ENCODE results near the gene KRT13. TPM values are rescaled to one million over a fixed set of nuclear protein-coding genes. Genes with fewer than 3 reads are reported as not detected.
A peak's percentile ranks its signal among the peaks of the same experiment; 100 is the strongest.
"Not testable (repeated sequence)": the region's sequence is repeated elsewhere in the genome, so short reads cannot be mapped to it uniquely, and the experiment has no call there.

The KRT13 gene
- total and polyA plus RNA-seq, 2 experiments from 2014 or later = not detected

DNA sequence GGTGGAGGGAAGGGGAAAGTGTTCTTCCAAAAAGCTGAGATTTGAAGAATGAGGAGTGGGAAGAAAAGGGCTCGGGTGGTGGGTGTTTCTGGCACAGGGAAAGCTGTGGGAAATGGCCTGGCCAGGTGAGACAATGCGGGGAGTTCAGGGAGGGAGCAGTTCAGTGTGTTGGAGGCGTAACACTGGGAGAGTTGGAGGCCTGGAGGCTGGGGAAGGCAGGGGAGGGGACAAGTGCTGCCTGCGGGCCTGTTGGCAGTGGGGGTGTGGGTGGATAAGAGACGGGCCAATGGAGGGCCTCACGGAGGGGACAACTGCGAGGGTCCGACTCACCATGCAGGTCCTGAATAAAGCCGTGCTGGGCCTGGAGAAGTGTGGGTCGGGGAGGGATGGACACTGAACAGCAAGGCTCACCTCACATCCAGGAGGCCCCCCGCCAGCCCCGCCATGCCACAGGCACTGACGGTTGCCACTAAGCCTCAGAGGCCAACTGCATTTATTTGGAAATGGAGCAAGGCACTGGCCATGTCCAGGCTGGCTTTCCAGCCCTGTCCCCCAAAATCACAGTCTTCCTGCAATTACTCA, 40.5 kb upstream of the KRT13 start:
- Histone ChIP-seq H3K27me3 (no peaks in the 10 kb centered on the region), H3K4me3 (no peak overlapping the region), H3K36me3 (no peaks in the 10 kb centered on the region), H3K9me3 (ENCODE audit: low read depth) (no peaks in the 10 kb centered on the region), H3K27ac (no peak overlapping the region), H3K4me1 (ENCODE audit: low read depth) (peaks cover 25% of the 10 kb centered on the region)
- no peak for DNase-seq (ENCODE audit: low read depth in 1 of 2, low spot score in 1 of 2)
- TF ChIP-seq, protein P1, sequence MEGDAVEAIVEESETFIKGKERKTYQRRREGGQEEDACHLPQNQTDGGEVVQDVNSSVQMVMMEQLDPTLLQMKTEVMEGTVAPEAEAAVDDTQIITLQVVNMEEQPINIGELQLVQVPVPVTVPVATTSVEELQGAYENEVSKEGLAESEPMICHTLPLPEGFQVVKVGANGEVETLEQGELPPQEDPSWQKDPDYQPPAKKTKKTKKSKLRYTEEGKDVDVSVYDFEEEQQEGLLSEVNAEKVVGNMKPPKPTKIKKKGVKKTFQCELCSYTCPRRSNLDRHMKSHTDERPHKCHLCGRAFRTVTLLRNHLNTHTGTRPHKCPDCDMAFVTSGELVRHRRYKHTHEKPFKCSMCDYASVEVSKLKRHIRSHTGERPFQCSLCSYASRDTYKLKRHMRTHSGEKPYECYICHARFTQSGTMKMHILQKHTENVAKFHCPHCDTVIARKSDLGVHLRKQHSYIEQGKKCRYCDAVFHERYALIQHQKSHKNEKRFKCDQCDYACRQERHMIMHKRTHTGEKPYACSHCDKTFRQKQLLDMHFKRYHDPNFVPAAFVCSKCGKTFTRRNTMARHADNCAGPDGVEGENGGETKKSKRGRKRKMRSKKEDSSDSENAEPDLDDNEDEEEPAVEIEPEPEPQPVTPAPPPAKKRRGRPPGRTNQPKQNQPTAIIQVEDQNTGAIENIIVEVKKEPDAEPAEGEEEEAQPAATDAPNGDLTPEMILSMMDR (IDR thresholded peaks at IDR 0.05; ENCODE audit: low read depth, low read length) = no peak

- Histone ChIP-seq H3K9me3 (ENCODE audit: low read depth) (no peaks in the 10 kb centered on the region), H3K27ac (peak overlapping the region; percentile 78), H3K36me3 (no peaks in the 10 kb centered on the region), H3K27me3 (no peaks in the 10 kb centered on the region), H3K4me1 (ENCODE audit: low read depth) (peaks cover 25% of the 10 kb centered on the region), H3K4me3 (no peak overlapping the region)
- no peak for DNase-seq (ENCODE audit: low read depth in 1 of 2, low spot score in 1 of 2)
- TF ChIP-seq, protein P1 (IDR thresholded peaks at IDR 0.05; ENCODE audit: low read depth, low read length) = no peak
Observed at GRCh38 chr17:41544935-41545334, 39.5 kb upstream of the KRT13 start.

DNA sequence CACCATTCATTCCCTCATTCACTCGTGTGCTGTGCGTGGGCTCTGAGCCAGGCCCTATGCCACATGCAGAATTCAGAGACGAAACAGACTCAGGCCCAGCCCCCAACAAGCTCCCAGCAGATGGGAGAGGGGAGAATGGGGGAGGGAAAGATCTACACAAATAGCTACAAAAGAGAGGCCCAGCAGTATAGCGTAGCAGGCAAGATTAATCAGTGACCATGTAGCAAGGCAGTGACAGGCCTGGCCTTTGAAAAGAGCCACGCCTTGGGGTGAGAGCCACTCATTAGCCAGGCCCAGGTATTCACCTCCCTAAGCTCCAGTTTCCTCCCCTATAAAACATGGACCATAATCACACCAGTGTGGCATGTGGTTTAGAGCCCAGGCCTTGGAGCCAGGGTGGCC, 39.1 kb upstream of the KRT13 start:
- H3K4me1 ChIP-seq (ENCODE audit: low read depth) = peaks cover 25% of the 10 kb centered on the region
- TF ChIP-seq, protein P1 (IDR thresholded peaks at IDR 0.05; ENCODE audit: low read depth, low read length) = no peak
- no peaks in the 10 kb centered on the region for H3K36me3 ChIP-seq
- H3K27me3 ChIP-seq = no peaks in the 10 kb centered on the region
- peak in 1 of 2 donors; percentile 74 for DNase-seq (ENCODE audit: low read depth in 1 of 2, low spot score in 1 of 2)
- peak overlapping the region; percentile 78 for H3K27ac ChIP-seq
- no peaks in the 10 kb centered on the region for H3K9me3 ChIP-seq (ENCODE audit: low read depth)
- H3K4me3 ChIP-seq = no peak overlapping the region

DNA sequence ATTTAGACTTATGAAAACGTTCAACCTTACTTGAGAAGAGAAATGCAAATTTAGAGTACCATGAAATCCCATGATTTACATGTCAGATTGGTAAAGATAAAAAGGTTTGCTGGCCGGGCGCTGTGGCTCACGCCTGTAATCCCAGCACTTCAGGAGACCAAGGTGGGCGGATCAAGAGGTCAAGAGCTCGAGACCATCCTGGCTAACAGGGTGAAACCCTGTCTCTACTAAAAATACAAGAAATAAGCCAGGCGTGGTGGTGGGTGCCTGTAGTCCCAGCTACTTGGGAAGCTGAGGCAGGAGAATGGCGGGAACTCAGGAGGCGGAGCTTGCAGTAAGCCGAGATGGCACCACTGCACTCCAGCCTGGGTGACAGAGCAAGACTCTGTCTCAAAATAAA, 37.4 kb upstream of the KRT13 start:
- DNase-seq (ENCODE audit: low read depth in 1 of 2, low spot score in 1 of 2) = not testable (repeated sequence)

DNA sequence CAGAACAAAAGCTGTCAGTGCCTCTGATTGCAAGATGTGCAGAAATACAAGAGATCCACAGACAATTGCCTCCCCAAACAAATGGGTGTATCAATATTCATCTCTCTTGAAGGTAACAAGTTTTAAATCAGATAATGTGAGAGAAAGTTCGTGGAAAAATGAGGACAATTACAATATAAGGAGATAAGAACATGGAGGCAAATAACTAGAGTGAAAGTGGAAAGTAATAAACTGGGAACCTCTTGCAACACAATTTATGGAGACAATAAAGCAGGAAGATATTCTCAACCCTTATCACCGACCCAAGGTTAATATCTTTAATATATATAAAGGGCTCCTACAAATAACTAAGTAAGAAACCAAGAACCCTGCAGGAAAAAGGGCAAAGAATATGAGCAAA, 36.9 kb upstream of the KRT13 start:
- Histone ChIP-seq H3K4me1 (ENCODE audit: low read depth) (peaks cover 20% of the 10 kb centered on the region), H3K27ac (no peak overlapping the region), H3K27me3 (no peaks in the 10 kb centered on the region), H3K9me3 (ENCODE audit: low read depth) (no peaks in the 10 kb centered on the region), H3K4me3 (no peak overlapping the region), H3K36me3 (no peaks in the 10 kb centered on the region)
- TF ChIP-seq, protein P1 (IDR thresholded peaks at IDR 0.05; ENCODE audit: low read depth, low read length) = no peak
- DNase-seq (ENCODE audit: low read depth in 1 of 2, low spot score in 1 of 2) = no peak

More for the DNA sequence above, 37.4 kb upstream of the KRT13 start:
- not testable (repeated sequence) for H3K36me3 ChIP-seq; H3K27ac ChIP-seq; H3K9me3 ChIP-seq (ENCODE audit: low read depth); H3K4me3 ChIP-seq; H3K27me3 ChIP-seq
- peaks cover 24% of the 10 kb centered on the region for H3K4me1 ChIP-seq (ENCODE audit: low read depth)

- Histone ChIP-seq H3K27ac (no peak overlapping the region), H3K4me1 (ENCODE audit: low read depth) (peaks cover 19% of the 10 kb centered on the region), H3K36me3 (no peaks in the 10 kb centered on the region), H3K27me3 (no peaks in the 10 kb centered on the region), H3K4me3 (no peak overlapping the region), H3K9me3 (ENCODE audit: low read depth) (no peaks in the 10 kb centered on the region)
- no peak for DNase-seq (ENCODE audit: low read depth in 1 of 2, low spot score in 1 of 2)
- TF ChIP-seq, protein P1 (IDR thresholded peaks at IDR 0.05; ENCODE audit: low read depth, low read length) = no peak
Observed at GRCh38 chr17:41540921-41541625, 35.7 kb upstream of the KRT13 start.

Measured in cardiac muscle cell (in vitro differentiated cells and primary cell).